ENCODE results near the gene PRKCE. TPM values are rescaled to one million over a fixed set of nuclear protein-coding genes. Genes with fewer than 3 reads are reported as not detected.

PRKCE gene
- total RNA-seq, 2 experiments from 2014 or later = 24.9 to 26.2 TPM

GRCh38 chr2:46067501-46068305, 416.2 kb downstream of the PRKCE start:
- no peak for TF ChIP-seq CTCF (IDR thresholded peaks at IDR 0.05)
- Mint-ChIP-seq H3K27me3 (no peaks in the 10 kb centered on the region), H3K4me1 (ENCODE audit: low read depth) (no peaks in the 10 kb centered on the region), H3K36me3 (ENCODE audit: low read depth) (no peaks in the 10 kb centered on the region), H3K4me3 (no peak overlapping the region), H3K27ac (no peak overlapping the region), H3K9me3 (no peaks in the 10 kb centered on the region)
- Histone ChIP-seq H3K4me1 (ENCODE audit: insufficient read depth, low read length) (no peaks in the 10 kb centered on the region), H3K9me3 (ENCODE audit: control insufficient read depth in 1 of 2, insufficient read depth in 1 of 2, low read length in 2 of 2) (no peaks in the 10 kb centered on the region), H3K27me3 (ENCODE audit: control insufficient read depth in 1 of 2, insufficient read depth in 2 of 2, low read length in 2 of 2) (no peaks in the 10 kb centered on the region), H3K36me3 (ENCODE audit: insufficient read depth, low read length) (no peaks in the 10 kb centered on the region), H3K27ac (ENCODE audit: low read depth in 1 of 2, low read length in 2 of 2) (no peak overlapping the region), H3K4me3 (ENCODE audit: low read length) (no peak overlapping the region)
- no peak for DNase-seq
- ATAC-seq (ENCODE audit: poor library complexity) = no peak
- ChIA-PET POLR2A (no interaction called here), CTCF (no interaction called here)
- intact Hi-C loops (cut with DNase I, micrococcal nuclease) = loop anchor here in 1 of 2 experiments (10.0 kb wide), 1 partner anchor 587 kb away; no protein-coding TSS in a partner anchor

- Histone ChIP-seq H3K27ac (ENCODE audit: low read depth in 1 of 2, low read length in 2 of 2) (no peak overlapping the region), H3K4me3 (ENCODE audit: low read length) (no peak overlapping the region), H3K36me3 (ENCODE audit: insufficient read depth, low read length) (no peaks in the 10 kb centered on the region), H3K9me3 (ENCODE audit: control insufficient read depth in 1 of 2, insufficient read depth in 1 of 2, low read length in 2 of 2) (no peaks in the 10 kb centered on the region), H3K4me1 (ENCODE audit: insufficient read depth, low read length) (no peaks in the 10 kb centered on the region), H3K27me3 (ENCODE audit: control insufficient read depth in 1 of 2, insufficient read depth in 2 of 2, low read length in 2 of 2) (no peaks in the 10 kb centered on the region)
- Mint-ChIP-seq H3K27ac (no peak overlapping the region), H3K4me3 (no peak overlapping the region), H3K9me3 (no peaks in the 10 kb centered on the region), H3K4me1 (ENCODE audit: low read depth) (no peaks in the 10 kb centered on the region), H3K27me3 (no peaks in the 10 kb centered on the region), H3K36me3 (ENCODE audit: low read depth) (no peaks in the 10 kb centered on the region)
- POLR2A ChIA-PET = no interaction called here
- TF ChIP-seq CTCF (IDR thresholded peaks at IDR 0.05) = no peak
- ATAC-seq (ENCODE audit: poor library complexity) (no peak), DNase-seq (no peak)
- intact Hi-C loops (cut with DNase I, micrococcal nuclease) = loop anchor here in 1 of 2 experiments (10.0 kb wide), 1 partner anchor 586 kb away; no protein-coding TSS in a partner anchor
- CTCF ChIA-PET = no interaction called here
Observed at GRCh38 chr2:46068636-46069035, 417.2 kb downstream of the PRKCE start.

GRCh38 chr2:46071074-46071473, 419.6 kb downstream of the PRKCE start:
- Mint-ChIP-seq H3K4me3 (no peak overlapping the region), H3K27ac (no peak overlapping the region), H3K4me1 (ENCODE audit: low read depth) (no peaks in the 10 kb centered on the region), H3K36me3 (ENCODE audit: low read depth) (no peaks in the 10 kb centered on the region), H3K9me3 (no peaks in the 10 kb centered on the region), H3K27me3 (no peaks in the 10 kb centered on the region)
- Histone ChIP-seq H3K27me3 (ENCODE audit: control insufficient read depth in 1 of 2, insufficient read depth in 2 of 2, low read length in 2 of 2) (no peaks in the 10 kb centered on the region), H3K9me3 (ENCODE audit: control insufficient read depth in 1 of 2, insufficient read depth in 1 of 2, low read length in 2 of 2) (no peaks in the 10 kb centered on the region), H3K4me1 (ENCODE audit: insufficient read depth, low read length) (no peaks in the 10 kb centered on the region), H3K27ac (ENCODE audit: low read depth in 1 of 2, low read length in 2 of 2) (no peak overlapping the region), H3K4me3 (ENCODE audit: low read length) (no peak overlapping the region), H3K36me3 (ENCODE audit: insufficient read depth, low read length) (no peaks in the 10 kb centered on the region)
- DNase-seq (no peak), ATAC-seq (ENCODE audit: poor library complexity) (no peak)
- no peak for TF ChIP-seq CTCF (IDR thresholded peaks at IDR 0.05)
- ChIA-PET CTCF (no interaction called here), POLR2A (no interaction called here)
- intact Hi-C loops (cut with DNase I, micrococcal nuclease) = no loop called here
